GM13977 (cell line): ENCODE data around the gene GPD1.
A peak's percentile ranks its signal among the peaks of the same experiment; 100 is the strongest.

Source experiments
- DNase-seq: peaks from one replicate; pipeline ENCODE4 v3.0.0; 2012; ENCODE audit warnings: low spot score
- CTCF ChIP-seq: IDR thresholded peaks from 2 replicates; pipeline ENCODE4 v1.5.1; 2012; ENCODE audit warnings: mild to moderate bottlenecking, control low read depth; ENCODE audit not compliant: insufficient read depth; ENCODE audit errors: extremely low read depth, missing control alignments
- in situ Hi-C: fragments of 300-500 bp; cut with MboI; formaldehyde crosslinking; loops from one replicate; pipeline ENCODE4 v1.12.0; 2022; ENCODE audit warnings: low sequenced_read_pairs, low pct_unique_long_range_greater_than_20kb, mixed read lengths, inconsistent platforms; ENCODE audit not compliant: unreplicated experiment

Gene GPD1

GRCh38 chr12:50065726-50066310 is 38.0 kb upstream of the GPD1 start:
- in situ Hi-C loops, result no loop called here
- no peak for TF ChIP-seq CTCF
- DNase-seq, result no peak

GRCh38 chr12:50066402-50066801 is 37.4 kb upstream of the GPD1 start:
- no peak for TF ChIP-seq CTCF
- no peak for DNase-seq
- in situ Hi-C loops, result no loop called here

- in situ Hi-C loops, result no loop called here
- no peak for TF ChIP-seq CTCF
- no peak for DNase-seq
Observed at GRCh38 chr12:50069069-50069468, 34.7 kb upstream of the GPD1 start.

- in situ Hi-C loops, result no loop called here
- TF ChIP-seq CTCF, result no peak
Observed at GRCh38 chr12:50069539-50069938, 34.3 kb upstream of the GPD1 start.

GRCh38 chr12:50070314-50071060 is 33.3 kb upstream of the GPD1 start:
- peak; percentile 94 for TF ChIP-seq CTCF
- DNase-seq, result peak; percentile 71
- in situ Hi-C loops, result loop anchor here (10.0 kb wide), 1 partner anchor 94 kb away; the partner anchor contains the start of gene CERS5

More at GRCh38 chr12:50069539-50069938, 34.3 kb upstream of the GPD1 start:
- DNase-seq, result no peak

GRCh38 chr12:50072198-50072907 is 31.5 kb upstream of the GPD1 start:
- DNase-seq, result no peak
- no peak for TF ChIP-seq CTCF
- in situ Hi-C loops, result loop anchor here (10.0 kb wide), 1 partner anchor 92 kb away; the partner anchor contains the start of gene CERS5
